Measurements from ENCODE around the gene SCTR. TPM values are rescaled to one million over a fixed set of nuclear protein-coding genes. Genes with fewer than 3 reads are reported as not detected.

The SCTR gene
- total RNA-seq, 1 donor: not detected

DNA sequence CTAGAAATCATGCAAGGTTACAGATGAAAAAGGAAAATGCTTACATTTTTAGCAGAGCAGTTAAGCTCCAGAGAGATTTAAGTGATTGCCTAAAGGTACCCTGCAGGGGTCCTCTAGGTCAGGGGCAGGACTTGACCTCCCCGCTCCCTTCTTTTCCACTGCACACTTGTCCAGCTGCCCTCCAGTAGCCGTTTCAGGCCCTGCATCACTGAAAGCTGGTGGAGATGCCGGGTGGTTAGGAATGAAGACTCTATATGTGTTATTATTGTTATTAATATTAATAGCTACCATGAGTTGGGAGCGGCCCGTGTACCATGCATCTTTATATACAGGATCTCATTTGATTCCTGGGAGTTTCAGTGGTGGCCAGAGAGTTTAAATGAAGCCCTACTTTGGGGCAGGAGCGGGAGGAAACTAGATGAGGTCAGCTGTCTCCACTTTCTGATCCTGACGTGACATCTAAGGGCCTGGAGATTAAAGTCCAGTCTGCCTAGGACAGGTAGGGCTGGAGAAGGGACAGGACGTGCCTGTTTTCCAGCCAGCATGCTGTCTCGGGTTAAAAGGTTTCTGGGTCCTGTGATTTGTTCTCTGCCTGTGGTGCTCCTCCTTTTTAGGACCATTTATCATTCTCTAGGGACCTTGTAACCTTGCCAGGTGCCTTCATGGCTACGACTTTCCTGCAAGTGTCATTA is 90.5 kb downstream of the SCTR start:
- no peak for DNase-seq (ENCODE audit: low read depth)
- TF ChIP-seq, protein P1, sequence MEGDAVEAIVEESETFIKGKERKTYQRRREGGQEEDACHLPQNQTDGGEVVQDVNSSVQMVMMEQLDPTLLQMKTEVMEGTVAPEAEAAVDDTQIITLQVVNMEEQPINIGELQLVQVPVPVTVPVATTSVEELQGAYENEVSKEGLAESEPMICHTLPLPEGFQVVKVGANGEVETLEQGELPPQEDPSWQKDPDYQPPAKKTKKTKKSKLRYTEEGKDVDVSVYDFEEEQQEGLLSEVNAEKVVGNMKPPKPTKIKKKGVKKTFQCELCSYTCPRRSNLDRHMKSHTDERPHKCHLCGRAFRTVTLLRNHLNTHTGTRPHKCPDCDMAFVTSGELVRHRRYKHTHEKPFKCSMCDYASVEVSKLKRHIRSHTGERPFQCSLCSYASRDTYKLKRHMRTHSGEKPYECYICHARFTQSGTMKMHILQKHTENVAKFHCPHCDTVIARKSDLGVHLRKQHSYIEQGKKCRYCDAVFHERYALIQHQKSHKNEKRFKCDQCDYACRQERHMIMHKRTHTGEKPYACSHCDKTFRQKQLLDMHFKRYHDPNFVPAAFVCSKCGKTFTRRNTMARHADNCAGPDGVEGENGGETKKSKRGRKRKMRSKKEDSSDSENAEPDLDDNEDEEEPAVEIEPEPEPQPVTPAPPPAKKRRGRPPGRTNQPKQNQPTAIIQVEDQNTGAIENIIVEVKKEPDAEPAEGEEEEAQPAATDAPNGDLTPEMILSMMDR (IDR thresholded peaks at IDR 0.05; ENCODE audit: insufficient read depth, low read length): no peak
- no peak overlapping the region for H3K4me3 ChIP-seq (ENCODE audit: low read depth, low read length)

DNA sequence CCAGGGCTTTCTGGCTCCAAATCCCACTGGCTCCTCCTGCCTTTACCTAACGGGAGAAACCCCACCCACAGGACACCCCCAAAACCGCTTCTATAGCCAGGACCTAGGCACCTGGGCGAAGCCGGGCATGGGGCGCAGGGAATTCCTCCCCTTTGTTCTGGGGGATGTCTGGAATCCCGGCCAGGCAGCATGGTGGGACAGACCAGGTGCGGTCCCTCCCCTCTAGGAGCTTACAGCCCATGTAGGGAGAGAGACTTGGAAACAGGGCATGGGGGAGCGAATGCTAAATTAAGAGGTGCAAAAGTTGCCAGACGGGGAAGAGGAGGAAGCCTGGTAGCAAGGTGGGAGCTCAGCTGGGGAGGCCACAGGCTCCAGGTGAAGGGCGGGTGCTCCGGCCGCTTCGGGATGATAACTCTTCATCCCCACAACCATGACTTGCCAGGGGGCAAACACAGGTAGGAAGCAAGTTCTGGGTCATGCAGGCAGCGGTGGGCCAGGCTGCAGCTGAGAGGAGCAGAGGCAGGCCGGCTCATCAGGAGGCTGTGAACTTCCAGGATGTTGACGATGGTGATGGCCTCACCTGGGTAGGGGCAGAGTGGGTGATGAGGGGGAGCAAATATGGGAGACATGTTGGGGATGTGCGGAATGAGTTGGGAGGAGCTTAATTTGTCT is 91.3 kb downstream of the SCTR start:
- no peak for DNase-seq (ENCODE audit: low read depth)
- TF ChIP-seq, protein P1 (IDR thresholded peaks at IDR 0.05; ENCODE audit: insufficient read depth, low read length): no peak
- H3K4me3 ChIP-seq (ENCODE audit: low read depth, low read length): no peak overlapping the region

DNA sequence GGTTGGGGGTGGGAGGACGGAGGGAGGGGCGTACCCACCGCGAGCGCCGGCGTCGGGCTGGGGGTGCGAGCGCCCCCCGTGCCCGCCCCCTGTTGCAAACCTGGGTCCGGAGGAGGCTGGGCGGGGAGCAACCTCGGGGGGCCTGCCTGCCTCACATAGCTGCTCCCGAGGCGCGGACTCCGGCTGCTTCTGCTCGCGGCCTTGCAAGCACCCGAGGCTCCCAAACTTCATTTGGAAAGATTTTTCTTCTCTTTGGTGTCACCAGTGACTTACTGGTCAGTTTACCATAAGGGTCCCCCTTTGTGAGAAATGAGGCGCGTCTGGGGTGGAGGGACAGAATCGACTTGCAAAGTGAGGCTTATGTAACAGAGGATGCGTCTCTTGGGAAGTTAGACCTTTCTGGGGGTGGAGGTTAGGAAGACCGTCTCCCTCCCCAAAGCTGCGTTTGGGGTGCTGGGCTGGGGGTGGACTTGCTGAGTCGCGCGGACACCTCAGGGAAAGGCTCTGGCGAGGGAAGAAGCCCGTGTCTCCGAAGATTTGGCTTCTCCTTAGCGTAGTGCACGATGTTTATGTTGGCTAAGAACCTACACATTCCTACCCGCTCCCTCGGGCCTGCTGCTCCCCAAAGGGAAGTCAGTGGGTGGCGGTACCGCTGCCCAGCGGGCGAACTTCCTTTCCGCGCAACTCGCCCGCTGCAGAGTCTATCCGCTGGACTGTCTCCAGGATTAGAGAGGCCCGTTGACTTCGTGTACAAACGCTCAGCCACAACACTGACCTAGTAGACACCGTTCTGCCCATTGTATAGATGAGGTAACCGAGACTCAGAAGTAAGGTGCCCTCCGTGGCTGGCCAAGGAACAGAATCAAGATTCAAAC is 92.1 kb downstream of the SCTR start:
- TF ChIP-seq, protein P1 (IDR thresholded peaks at IDR 0.05; ENCODE audit: insufficient read depth, low read length): no peak
- peak overlapping the region; percentile 42 for H3K4me3 ChIP-seq (ENCODE audit: low read depth, low read length)
- DNase-seq (ENCODE audit: low read depth): peak; percentile 28

DNA sequence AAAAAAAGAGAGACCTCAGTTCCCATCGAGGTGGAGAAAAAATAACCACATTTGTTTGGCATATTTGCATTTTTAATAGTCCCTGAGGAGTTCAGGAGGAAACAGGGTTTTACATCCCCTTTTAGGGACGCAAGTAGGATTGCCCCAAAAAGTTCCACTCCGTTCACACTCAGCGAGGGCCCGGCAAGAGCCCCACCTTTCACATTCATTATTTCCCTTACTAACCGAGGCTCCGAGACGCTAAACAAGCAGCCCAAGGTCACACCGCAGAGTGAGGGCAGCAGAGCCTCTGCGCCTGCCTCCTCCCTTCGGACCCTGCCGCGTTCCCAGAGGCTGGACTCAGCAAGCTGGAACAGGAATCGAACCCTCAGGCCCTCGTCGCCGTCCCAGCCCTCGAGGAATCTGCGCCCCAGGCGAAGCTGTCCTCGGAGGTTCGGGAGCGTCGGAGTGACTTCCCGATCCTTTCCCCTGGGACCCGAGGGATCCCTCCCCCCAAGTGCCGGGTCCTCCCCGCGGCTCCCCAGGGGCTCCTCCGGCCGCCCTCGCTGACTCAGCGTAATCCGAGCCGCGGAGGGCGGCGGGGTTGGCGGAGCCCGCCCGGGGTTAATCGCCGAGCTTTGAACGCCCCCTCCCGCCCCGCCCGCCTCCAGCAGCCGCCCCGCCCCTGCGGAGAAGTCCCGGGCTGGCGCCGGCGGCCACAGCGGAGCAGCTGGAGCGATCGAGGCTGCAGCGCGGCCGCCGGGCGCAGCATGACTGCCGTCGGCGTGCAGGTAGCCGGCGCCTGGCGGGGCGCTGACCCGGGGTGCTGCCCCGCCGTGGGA is 92.9 kb downstream of the SCTR start, which contains the start of gene TMEM37:
Gene TMEM37, plus strand, starts transcription at position 700 of the 821 bp plus-strand sequence. Its CDS starts 50 bp downstream, at position 750.
- peak; percentile 40 for DNase-seq (ENCODE audit: low read depth)
- peak within 1 kb of the TSS; percentile 49 for H3K4me3 ChIP-seq (ENCODE audit: low read depth, low read length)
- TF ChIP-seq, protein P1 (IDR thresholded peaks at IDR 0.05; ENCODE audit: insufficient read depth, low read length): no peak

DNA sequence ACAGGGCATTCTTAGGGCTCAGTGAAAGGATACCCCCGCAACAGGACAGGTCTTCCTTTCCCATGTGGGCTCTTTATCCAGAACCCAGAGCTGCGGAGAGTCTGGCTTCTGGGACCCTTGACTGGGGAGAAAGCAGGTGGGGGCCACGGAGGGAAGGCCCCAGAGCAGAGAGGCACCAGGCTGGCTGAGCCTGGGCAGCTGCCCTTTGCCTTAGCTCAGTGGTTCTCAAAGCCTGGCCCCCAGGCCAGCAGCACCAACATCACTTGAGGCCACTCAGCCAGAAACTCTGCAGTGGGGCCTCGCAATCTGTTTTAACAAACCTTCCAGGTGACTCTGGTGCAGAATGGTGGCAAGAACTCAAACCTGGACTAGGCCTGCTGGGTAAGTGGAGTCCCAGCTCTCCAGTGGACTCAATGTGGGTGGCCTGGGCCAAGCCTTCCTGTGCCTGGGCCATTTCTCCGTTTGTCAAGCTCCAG is 94.2 kb downstream of the SCTR start:
- DNase-seq (ENCODE audit: low read depth): no peak
- TF ChIP-seq, protein P1 (IDR thresholded peaks at IDR 0.05; ENCODE audit: insufficient read depth, low read length): no peak
- H3K4me3 ChIP-seq (ENCODE audit: low read depth, low read length): no peak overlapping the region

All from fibroblast of the aortic adventitia (primary cell).